ENCODE measurements around the gene C3orf33. TPM values are rescaled to one million over a fixed set of nuclear protein-coding genes. Genes with fewer than 3 reads are reported as not detected.

C3orf33 gene
- total and polyA plus RNA-seq, 9 of the 15 experiments (the other 6 are each of a cell fraction or from before 2014, with no cell fraction given), result 4.1 to 10.2 (median 6.0) TPM

DNA sequence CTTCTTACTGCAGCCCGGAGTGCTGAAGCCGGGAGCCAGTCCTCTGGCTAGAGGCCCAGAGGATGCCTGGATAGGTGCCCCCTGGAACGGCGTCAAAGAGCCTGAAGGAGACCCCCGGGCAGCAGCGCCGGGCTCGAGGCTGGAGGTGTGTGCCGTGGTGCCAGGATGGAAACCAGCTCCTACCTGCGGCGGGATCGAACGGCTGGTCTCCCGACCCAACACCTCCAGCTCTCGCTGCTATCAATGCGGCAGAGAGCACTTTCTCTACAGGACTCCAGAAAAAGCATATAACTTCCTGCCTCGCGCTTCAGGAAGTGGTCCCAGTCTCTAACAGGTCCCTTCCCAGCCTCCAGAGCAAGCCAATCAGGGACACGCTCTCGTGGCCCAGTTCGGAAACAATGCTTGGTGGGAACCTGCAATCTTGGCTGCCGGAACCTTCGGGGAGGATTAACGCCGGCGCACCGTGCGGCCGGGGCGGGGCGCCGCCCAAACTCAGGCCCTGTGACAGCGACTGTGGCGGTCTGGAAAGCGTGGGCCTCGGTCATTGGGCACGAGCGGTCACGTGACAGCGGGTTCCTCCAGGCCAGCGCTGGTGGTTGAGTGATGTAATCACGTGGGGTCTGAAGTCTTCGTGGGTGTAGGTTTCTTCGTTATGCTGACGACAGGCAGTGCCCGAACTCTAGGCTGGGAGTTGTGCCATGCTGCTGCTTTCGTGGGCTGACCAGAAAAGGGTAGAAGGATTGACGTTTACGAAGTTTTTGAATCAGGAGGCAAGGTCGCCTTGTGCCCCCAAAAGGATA is 48.3 kb upstream of the C3orf33 start, which contains the start of gene SLC33A1 (continued):
- TF ChIP-seq STAT5A (IDR thresholded peaks at IDR 0.05; ENCODE audit: borderline replicate concordance, low read length), result peak; percentile 5; the same call in 1 of the 2 replicates
- 0 out of 2 replicates have a peak, but pooled peaks have one; percentile 42 for TF ChIP-seq SMARCA4 (IDR thresholded peaks at IDR 0.05)
- TF ChIP-seq POLR2G (IDR thresholded peaks at IDR 0.05; ENCODE audit: low read depth, low read length), result peak; percentile 96
- no peak for TF ChIP-seq ARHGAP35 (IDR thresholded peaks at IDR 0.05; ENCODE audit: partially characterized antibody)
- TF ChIP-seq, protein P1, sequence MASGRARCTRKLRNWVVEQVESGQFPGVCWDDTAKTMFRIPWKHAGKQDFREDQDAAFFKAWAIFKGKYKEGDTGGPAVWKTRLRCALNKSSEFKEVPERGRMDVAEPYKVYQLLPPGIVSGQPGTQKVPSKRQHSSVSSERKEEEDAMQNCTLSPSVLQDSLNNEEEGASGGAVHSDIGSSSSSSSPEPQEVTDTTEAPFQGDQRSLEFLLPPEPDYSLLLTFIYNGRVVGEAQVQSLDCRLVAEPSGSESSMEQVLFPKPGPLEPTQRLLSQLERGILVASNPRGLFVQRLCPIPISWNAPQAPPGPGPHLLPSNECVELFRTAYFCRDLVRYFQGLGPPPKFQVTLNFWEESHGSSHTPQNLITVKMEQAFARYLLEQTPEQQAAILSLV (tag; IDR thresholded peaks at IDR 0.05), result no peak
- no peak; the same call in 1 of the 2 replicates for TF ChIP-seq ZBTB7A (IDR thresholded peaks at IDR 0.05; ENCODE audit: borderline replicate concordance, control insufficient read depth, low read depth, low read length)
- TF ChIP-seq NEUROD1 (IDR thresholded peaks at IDR 0.05; ENCODE audit: borderline replicate concordance, low read depth, low read length, partially characterized antibody), result peak; percentile 83
- peak; percentile 46 for TF ChIP-seq HNRNPLL (IDR thresholded peaks at IDR 0.05; ENCODE audit: low read depth, low read length, poor library complexity, severe bottlenecking)
- TF ChIP-seq PPARD (CRISPR knock-in tag; IDR thresholded peaks at IDR 0.05), result no peak
- peak; percentile 99 for TF ChIP-seq L3MBTL2 (IDR thresholded peaks at IDR 0.05)
- no peak for TF ChIP-seq ZNF224 (CRISPR knock-in tag; IDR thresholded peaks at IDR 0.05)
- TF ChIP-seq SNRNP70 (optimal IDR thresholded peaks at IDR 0.05; ENCODE audit: low read depth, low read length), result no peak
- no peak for TF ChIP-seq U2AF1 (optimal IDR thresholded peaks at IDR 0.05; ENCODE audit: low read depth, low read length)
- peak; percentile 92 for TF ChIP-seq PHF20 (IDR thresholded peaks at IDR 0.05; ENCODE audit: partially characterized antibody)
- TF ChIP-seq ATF6 (CRISPR knock-in tag; IDR thresholded peaks at IDR 0.05), result peak; percentile 85; the same call in 1 of the 2 replicates
- TF ChIP-seq PTTG1 (tag; IDR thresholded peaks at IDR 0.05; ENCODE audit: low read depth), result no peak
- TF ChIP-seq FIP1L1 (IDR thresholded peaks at IDR 0.05; ENCODE audit: low read depth, low read length, poor library complexity, severe bottlenecking), result no peak
- TF ChIP-seq FOS (IDR thresholded peaks at IDR 0.05; ENCODE audit: extremely low read depth, insufficient read length), result peak; percentile 76
- no peak for TF ChIP-seq HDGF (IDR thresholded peaks at IDR 0.05)
- no peak; the same call in 1 of the 2 replicates for TF ChIP-seq IRF1 (CRISPR knock-in tag; IDR thresholded peaks at IDR 0.05; ENCODE audit: borderline replicate concordance)
- TF ChIP-seq, protein P2, sequence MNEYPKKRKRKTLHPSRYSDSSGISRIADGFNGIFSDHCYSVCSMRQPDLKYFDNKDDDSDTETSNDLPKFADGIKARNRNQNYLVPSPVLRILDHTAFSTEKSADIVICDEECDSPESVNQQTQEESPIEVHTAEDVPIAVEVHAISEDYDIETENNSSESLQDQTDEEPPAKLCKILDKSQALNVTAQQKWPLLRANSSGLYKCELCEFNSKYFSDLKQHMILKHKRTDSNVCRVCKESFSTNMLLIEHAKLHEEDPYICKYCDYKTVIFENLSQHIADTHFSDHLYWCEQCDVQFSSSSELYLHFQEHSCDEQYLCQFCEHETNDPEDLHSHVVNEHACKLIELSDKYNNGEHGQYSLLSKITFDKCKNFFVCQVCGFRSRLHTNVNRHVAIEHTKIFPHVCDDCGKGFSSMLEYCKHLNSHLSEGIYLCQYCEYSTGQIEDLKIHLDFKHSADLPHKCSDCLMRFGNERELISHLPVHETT (CRISPR knock-in tag; conservative IDR thresholded peaks at IDR 0.05 in 1 of 2, IDR thresholded peaks at IDR 0.05 in 1 of 2), result peak in 1 of 2 experiments; percentile 100; a peak in 2 of 4 replicates
- TF ChIP-seq ZZZ3 (IDR thresholded peaks at IDR 0.05), result no peak; the same call in 1 of the 2 replicates
